H1 (cell line): ENCODE data around the gene RNF111. TPM values are rescaled to one million over a fixed set of nuclear protein-coding genes. Genes with fewer than 3 reads are reported as not detected.

ENCODE experiments used
- CTCF ChIA-PET: fragments of 300-600 bp; sonication (Branson Sonifier 250); formaldehyde crosslinking; loops from one replicate; lab custom pipeline; 2021; ENCODE audit not compliant: partially characterized antibody; lab: Charles Lee
- POLR2A ChIA-PET: fragments of 300-600 bp; sonication (Branson Sonifier 250); formaldehyde crosslinking; loops from one replicate; lab custom pipeline; 2021; ENCODE audit warnings: inconsistent platforms; ENCODE audit not compliant: partially characterized antibody; lab: Charles Lee
- DNase-seq, 2 experiments: peaks; one replicate each; pipeline versions ENCODE4 v3.0.0 to v3.0.0-alpha.2; 2010 to 2022; ENCODE audit warnings: low spot score in 2 of 2, low read depth in 1 of 2, mixed read lengths in 1 of 2
- FAIRE-seq: peaks from 2 replicates; lab custom pipeline; 2011; peaks lifted over from hg19 to GRCh38; lab: Jason Lieb, UNC
- H2AFZ ChIP-seq: 2 replicates; pipeline ENCODE4 v1.8.1; 2012; ENCODE audit warnings: low read length, inconsistent platforms
- H2AK5ac ChIP-seq: 2 replicates; pipeline ENCODE4 v1.6.1; 2013; ENCODE audit warnings: low read depth, low read length
- H2BK120ac ChIP-seq: replicated peaks from 2 replicates; pipeline ENCODE3; 2013; ENCODE audit warnings: low read depth, low read length, inconsistent platforms
- H2BK12ac ChIP-seq: 2 replicates; pipeline ENCODE4 v1.6.1; 2013; ENCODE audit warnings: low read depth, low read length
- H2BK15ac ChIP-seq: 2 replicates; pipeline ENCODE4 v1.6.1; 2013; ENCODE audit warnings: low read length
- H2BK20ac ChIP-seq: 2 replicates; pipeline ENCODE4 v1.6.1; 2013; ENCODE audit warnings: low read length
- H2BK5ac ChIP-seq: 2 replicates; pipeline ENCODE4 v1.6.1; 2013; ENCODE audit warnings: low read depth, low read length
- H3K14ac ChIP-seq: 2 replicates; pipeline ENCODE4 v1.6.1; 2013; ENCODE audit warnings: inconsistent platforms; ENCODE audit not compliant: insufficient read length
- H3K18ac ChIP-seq: 2 replicates; pipeline ENCODE4 v1.6.1; 2013; ENCODE audit warnings: low read length; ENCODE audit errors: extremely low read depth
- H3K23ac ChIP-seq: 2 replicates; pipeline ENCODE4 v1.6.1; 2013; ENCODE audit warnings: inconsistent platforms; ENCODE audit not compliant: insufficient read length
- H3K23me2 ChIP-seq: 2 replicates; pipeline ENCODE4 v1.6.1; 2013; ENCODE audit warnings: low read depth, low read length
- H3K27ac ChIP-seq: 2 replicates; pipeline ENCODE4 v1.6.1; 2011; ENCODE audit warnings: low read depth, low read length, inconsistent platforms
- H3K27me3 ChIP-seq, 4 experiments: replicated peaks in 1 of 4; 1 replicate in 1 of 4; 2 replicates in 3 of 4; pipeline versions ENCODE4 v1.6.1 to v1.8.1; 2011 to 2013; ENCODE audit warnings: low read length in 3 of 4, mild to moderate bottlenecking in 3 of 4, inconsistent platforms in 2 of 4, mixed read lengths in 2 of 4, moderate library complexity in 1 of 4; ENCODE audit not compliant: control insufficient read depth in 3 of 4, insufficient read depth in 3 of 4; ENCODE audit errors: extremely low read depth in 1 of 4
- H3K36me3 ChIP-seq, 4 experiments: 2 replicates each; pipeline versions ENCODE4 v1.6.1 to v1.8.1; 2011 to 2013; ENCODE audit warnings: mild to moderate bottlenecking in 4 of 4, low read length in 3 of 4, moderate library complexity in 2 of 4, control low read depth in 1 of 4, inconsistent platforms in 1 of 4; ENCODE audit not compliant: insufficient read depth in 4 of 4, control insufficient read depth in 2 of 4
- H3K4ac ChIP-seq: replicated peaks from 2 replicates; pipeline ENCODE3; 2013; ENCODE audit warnings: low read length, low read depth, mixed read lengths, inconsistent platforms; ENCODE audit not compliant: insufficient read length
- H3K4me1 ChIP-seq, 4 experiments: replicated peaks in 1 of 4; 1 replicate in 1 of 4; 2 replicates in 3 of 4; pipeline versions ENCODE4 v1.6.1 to v1.8.1; 2011 to 2013; ENCODE audit warnings: low read length in 3 of 4, inconsistent platforms in 2 of 4, mixed read lengths in 1 of 4; ENCODE audit not compliant: insufficient read depth in 4 of 4, control insufficient read depth in 3 of 4
- H3K4me2 ChIP-seq, 2 experiments: 2 replicates each; pipeline versions ENCODE4 v1.6.1 to v1.8.1; 2011 to 2013; ENCODE audit warnings: low read depth in 2 of 2, low read length in 2 of 2, control low read depth in 1 of 2, inconsistent platforms in 1 of 2, mild to moderate bottlenecking in 1 of 2; ENCODE audit not compliant: insufficient read depth in 1 of 2
- H3K4me3 ChIP-seq, 4 experiments: fragments of 200-600, 300-600 bp in 1 of 4; sonication (generic), shearing (Covaris generic), sonication (Bioruptor Twin) in 1 of 4; 2 replicates each; pipeline versions ENCODE4 v1.5.1 to v1.8.1; 2011 to 2016; ENCODE audit warnings: low read length in 4 of 4, low read depth in 3 of 4, control low read depth in 2 of 4, inconsistent platforms in 2 of 4, mild to moderate bottlenecking in 2 of 4, mixed read lengths in 1 of 4, moderate library complexity in 1 of 4; ENCODE audit not compliant: insufficient read depth in 2 of 4; ENCODE audit errors: extremely low read depth in 1 of 4
- H3K56ac ChIP-seq: replicated peaks from 2 replicates; pipeline ENCODE3; 2013; ENCODE audit warnings: low read depth, mild to moderate bottlenecking, mixed read lengths, low read length, inconsistent platforms; ENCODE audit not compliant: insufficient read length
- H3K79me1 ChIP-seq: 2 replicates; pipeline ENCODE4 v1.6.1; 2013; ENCODE audit warnings: low read depth, low read length, control low read depth
- H3K79me2 ChIP-seq, 2 experiments: 2 replicates each; pipeline versions ENCODE4 v1.6.1 to v1.8.1; 2012 to 2013; ENCODE audit warnings: low read length in 2 of 2, mild to moderate bottlenecking in 2 of 2, inconsistent platforms in 1 of 2; ENCODE audit not compliant: insufficient read depth in 2 of 2, control insufficient read depth in 1 of 2
- H3K9ac ChIP-seq, 4 experiments: replicated peaks in 1 of 4; 1 replicate in 1 of 4; 2 replicates in 3 of 4; pipeline versions ENCODE4 v1.6.1 to v1.8.1; 2011 to 2013; ENCODE audit warnings: low read depth in 3 of 4, low read length in 3 of 4, control low read depth in 2 of 4, mild to moderate bottlenecking in 2 of 4, moderate library complexity in 2 of 4, inconsistent platforms in 1 of 4; ENCODE audit errors: extremely low read depth in 1 of 4
- H3K9me3 ChIP-seq, 2 experiments: 2 replicates each; pipeline versions ENCODE4 v1.6.1 to v1.8.1; 2012 to 2013; ENCODE audit warnings: mild to moderate bottlenecking in 2 of 2, moderate library complexity in 2 of 2, control low read depth in 1 of 2, inconsistent platforms in 1 of 2, low read depth in 1 of 2, low read length in 1 of 2, mixed read lengths in 1 of 2; ENCODE audit not compliant: insufficient read depth in 2 of 2
- H4K20me1 ChIP-seq, 2 experiments: replicated peaks in 1 of 2; 2 replicates each; pipeline versions ENCODE3 to v1.8.1; 2011 to 2013; ENCODE audit warnings: inconsistent platforms in 2 of 2, low read length in 2 of 2, mild to moderate bottlenecking in 1 of 2; ENCODE audit not compliant: insufficient read depth in 2 of 2, control insufficient read depth in 1 of 2
- H4K5ac ChIP-seq: 2 replicates; pipeline ENCODE4 v1.6.1; 2013; ENCODE audit warnings: low read length, low read depth, mixed read lengths, inconsistent platforms; ENCODE audit not compliant: insufficient read length
- H4K8ac ChIP-seq: 2 replicates; pipeline ENCODE4 v1.8.0; 2013; ENCODE audit warnings: mild to moderate bottlenecking, moderate library complexity, low read length, inconsistent platforms; ENCODE audit not compliant: insufficient read depth; ENCODE audit errors: extremely low read depth
- H4K91ac ChIP-seq: replicated peaks from 2 replicates; pipeline ENCODE3; 2013; ENCODE audit warnings: low read length, mixed read lengths, inconsistent platforms; ENCODE audit not compliant: insufficient read length
- ASH2L ChIP-seq: fragments of 200-600, 300-600 bp; sonication (generic); IDR thresholded peaks from one replicate; pipeline ENCODE4 v1.7.1; 2017; ENCODE audit warnings: low read length
- CREB1 ChIP-seq: IDR thresholded peaks from 2 replicates; pipeline ENCODE4 v1.6.1; 2012; ENCODE audit warnings: inconsistent platforms
- FOSL1 ChIP-seq: IDR thresholded peaks from 2 replicates; pipeline ENCODE4 v1.6.1; 2011; ENCODE audit warnings: mild to moderate bottlenecking, low read depth, low read length, moderate library complexity; ENCODE audit not compliant: insufficient read depth
- GTF2F1 ChIP-seq: IDR thresholded peaks from 2 replicates; pipeline ENCODE4 v1.6.1; 2012; ENCODE audit warnings: low read depth, low read length, improper control_type of control experiment, borderline replicate concordance
- HDAC2 ChIP-seq, 2 experiments: fragments of 300-600 bp in 1 of 2; sonication (generic) in 1 of 2; IDR thresholded peaks; 2 replicates each; pipeline ENCODE4 v1.6.1; 2011 to 2012; ENCODE audit warnings: low read depth in 2 of 2, low read length in 2 of 2, mild to moderate bottlenecking in 2 of 2, moderate library complexity in 2 of 2, borderline replicate concordance in 1 of 2, inconsistent platforms in 1 of 2
- POLR2AphosphoS5 ChIP-seq: IDR thresholded peaks from 2 replicates; pipeline ENCODE4 v1.6.1; 2011; ENCODE audit warnings: low read depth, low read length
- RBBP5 ChIP-seq: IDR thresholded peaks from 2 replicates; pipeline ENCODE4 v1.7.1; 2012; ENCODE audit warnings: low read depth, mild to moderate bottlenecking, inconsistent platforms, low read length, moderate library complexity, borderline replicate concordance
- SAP30 ChIP-seq: fragments of 300-600 bp; sonication (generic); IDR thresholded peaks from 2 replicates; pipeline ENCODE4 v1.7.1; 2012; ENCODE audit warnings: low read length, moderate library complexity, mild to moderate bottlenecking, inconsistent platforms; ENCODE audit not compliant: insufficient read depth, insufficient replicate concordance
- SRF ChIP-seq: IDR thresholded peaks from 2 replicates; pipeline ENCODE4 v1.6.1; 2011; ENCODE audit warnings: mild to moderate bottlenecking, low read depth, low read length, moderate library complexity
- SUZ12 ChIP-seq: fragments of 200-600 bp; sonication (generic); IDR thresholded peaks from 2 replicates; pipeline ENCODE4 v1.6.1; 2012; ENCODE audit warnings: mild to moderate bottlenecking, inconsistent platforms, low read length, moderate library complexity, mixed read lengths
- ZNF274 ChIP-seq: IDR thresholded peaks from 2 replicates; pipeline ENCODE4 v1.7.0; 2012; ENCODE audit warnings: low read length, borderline replicate concordance; ENCODE audit errors: extremely low read depth
- WGBS, 2 experiments: shearing (Covaris generic) in 1 of 2; methylation state at CpG; one replicate each; pipeline versions ENCODE4 v1.1.6 to v1.1.7; 2013 to 2015; ENCODE audit warnings: low lambda C conversion rate in 2 of 2, mixed read lengths in 2 of 2, inconsistent platforms in 1 of 2, low coverage in 1 of 2, missing lambda C conversion rate in 1 of 2; ENCODE audit not compliant: insufficient replicate concordance in 2 of 2, insufficient coverage in 1 of 2, insufficient read length in 1 of 2; ENCODE audit errors: extremely low coverage in 1 of 2, missing lambda C conversion rate in 1 of 2; 5-methylcytosine and 5-hydroxymethylcytosine counted together
- polyA plus RNA-seq, 7 experiments: library from polyadenylated mRNA; depleted of rRNA in 3 of 7; stranded (reverse) in 5 of 7; unstranded in 2 of 7; fragments of >200 nt in 5 of 7; fragments of 200-250 nt in 2 of 7; gene quantifications; 1 replicate in 5 of 7; 2 replicates in 1 of 7; 4 replicates in 1 of 7; pipeline versions ENCODE4 v1.2.1 to v1.2.3, GENCODE V29; 2011 to 2013; ENCODE audit warnings: missing spikeins in 2 of 7, mixed read lengths in 2 of 7
- total RNA-seq: library from RNA; stranded (reverse); fragmentation: NEBNext Ultra II Directional; extraction: Animal tissue kit (Norgen Biotek cat#: 25700); gene quantifications from 2 replicates; pipeline ENCODE4 v1.2.1, GENCODE V29; 2021
- TF ChIP-seq, protein P1 (sequence below): IDR thresholded peaks from 2 replicates; pipeline ENCODE4 v1.6.1; 2012; ENCODE audit warnings: inconsistent platforms

The RNF111 gene
- total and polyA plus RNA-seq, 2 of the 8 experiments (the other 6 are each of a cell fraction or from before 2014, with no cell fraction given), result 18.5 to 26.6 TPM

DNA sequence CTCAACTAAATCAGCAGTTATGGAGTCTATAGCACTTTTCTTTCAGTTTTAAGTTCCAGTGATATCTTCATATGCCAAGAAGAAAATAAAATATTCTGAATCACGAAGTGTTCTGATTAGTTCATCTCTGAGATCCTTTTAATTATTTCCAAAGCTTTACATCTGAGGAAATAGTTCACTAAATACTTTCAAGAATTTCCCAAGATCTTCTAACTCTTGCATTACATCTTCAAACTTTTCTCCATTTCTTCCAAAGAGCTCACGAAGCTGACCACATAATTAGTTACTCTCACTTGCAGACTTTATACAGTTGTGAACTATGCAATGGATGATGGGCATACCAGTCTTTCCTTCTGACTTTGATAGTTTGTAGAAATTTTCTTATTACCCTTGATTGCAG, 4.2 kb upstream of the RNF111 start:
- no peak overlapping the region for H4K8ac ChIP-seq
- no peaks in the 10 kb centered on the region for H3K36me3 ChIP-seq
- H2BK120ac ChIP-seq, result no peak overlapping the region
- POLR2A ChIA-PET, result no interaction called here
- peaks cover 0 to 3% of the 10 kb centered on the region in 2 experiments; a peak in 2 of 4 replicates for H3K79me2 ChIP-seq
- peaks cover 0 to 1% of the 10 kb centered on the region in 2 experiments for H4K20me1 ChIP-seq
- H3K23ac ChIP-seq, result no peak overlapping the region
- H3K27me3 ChIP-seq, result no peaks in the 10 kb centered on the region
- no peak overlapping the region for H2BK5ac ChIP-seq
- H3K4me3 ChIP-seq, result no peak overlapping the region
- no peak overlapping the region for H3K18ac ChIP-seq
- peaks cover 0 to 3% (median 0%) of the 10 kb centered on the region in 4 experiments; a peak in 3 of 7 replicates for H3K4me1 ChIP-seq
- 86% methylated on average over 2 of the region's 2 CpGs; no CpG with 5 or more reads in 1 of the 2 experiments for WGBS, 2 experiments
- H2BK12ac ChIP-seq, result no peak overlapping the region
- no peak for DNase-seq
- no peak overlapping the region for H2AFZ ChIP-seq
- H2BK15ac ChIP-seq, result no peak overlapping the region
- H3K9ac ChIP-seq, result no peak overlapping the region
- no peaks in the 10 kb centered on the region for H3K79me1 ChIP-seq
- H3K27ac ChIP-seq, result no peak overlapping the region
- H3K23me2 ChIP-seq, result no peaks in the 10 kb centered on the region; the same call in 1 of the 2 replicates
- H2AK5ac ChIP-seq, result no peak overlapping the region
- no peak overlapping the region for H3K56ac ChIP-seq
- H4K5ac ChIP-seq, result no peak overlapping the region
- H3K4me2 ChIP-seq, result no peak overlapping the region
- CTCF ChIA-PET, result interaction anchor here (1.3 to 1.4 kb wide), 2 partner anchors 20 to 137 kb away, joined by 4 read pairs; no protein-coding TSS in a partner anchor
- H3K14ac ChIP-seq, result no peak overlapping the region
- no peaks in the 10 kb centered on the region for H3K9me3 ChIP-seq
- H2BK20ac ChIP-seq, result no peak overlapping the region
- no peak overlapping the region for H4K91ac ChIP-seq
- no peak overlapping the region for H3K4ac ChIP-seq
- no peak for FAIRE-seq
- TF ChIP-seq, protein P1, sequence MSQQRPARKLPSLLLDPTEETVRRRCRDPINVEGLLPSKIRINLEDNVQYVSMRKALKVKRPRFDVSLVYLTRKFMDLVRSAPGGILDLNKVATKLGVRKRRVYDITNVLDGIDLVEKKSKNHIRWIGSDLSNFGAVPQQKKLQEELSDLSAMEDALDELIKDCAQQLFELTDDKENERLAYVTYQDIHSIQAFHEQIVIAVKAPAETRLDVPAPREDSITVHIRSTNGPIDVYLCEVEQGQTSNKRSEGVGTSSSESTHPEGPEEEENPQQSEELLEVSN, result no peak
- TF ChIP-seq GTF2F1 (no peak), FOSL1 (no peak), HDAC2 (IDR thresholded peaks at IDR 0.05; ENCODE audit: borderline replicate concordance in 1 of 2, low read depth in 2 of 2, low read length in 2 of 2) (no peak), ZNF274 (no peak), SRF (no peak), SAP30 (no peak), POLR2AphosphoS5 (no peak), ASH2L (no peak), SUZ12 (no peak), CREB1 (no peak), RBBP5 (no peak)
